Progenitor cell of endocrine pancreas (in vitro differentiated cells): ENCODE results near the gene CXCL5. TPM values are rescaled to one million over a fixed set of nuclear protein-coding genes. Genes with fewer than 3 reads are reported as not detected.

Source experiments
- DNase-seq: peaks from one replicate; pipeline ENCODE4 v3.0.0; 2021; ENCODE audit warnings: low spot score; ENCODE audit not compliant: unreplicated experiment
- H3K27ac Mint-ChIP-seq: 2 replicates; pipeline ENCODE4 v1.8.0; 2021; ENCODE audit warnings: mild to moderate bottlenecking, moderate library complexity, mixed read lengths
- H3K27me3 Mint-ChIP-seq: 2 replicates; pipeline ENCODE4 v1.8.0; 2021; ENCODE audit warnings: mixed read lengths
- H3K36me3 Mint-ChIP-seq: 2 replicates; pipeline ENCODE4 v1.8.0; 2022; ENCODE audit warnings: mixed read lengths; ENCODE audit not compliant: insufficient read depth
- H3K4me1 Mint-ChIP-seq: 2 replicates; pipeline ENCODE4 v1.8.0; 2021; ENCODE audit warnings: low read depth, mixed read lengths
- H3K4me3 Mint-ChIP-seq: 2 replicates; pipeline ENCODE4 v1.8.0; 2021; ENCODE audit warnings: low read depth, mild to moderate bottlenecking, moderate library complexity, mixed read lengths
- H3K9me3 Mint-ChIP-seq: 2 replicates; pipeline ENCODE4 v1.8.0; 2021; ENCODE audit warnings: low read depth, mixed read lengths
- CTCF ChIP-seq: fragments of 200-600 bp; sonication (generic); IDR thresholded peaks from one replicate; pipeline ENCODE4 v1.5.0; 2021; ENCODE audit warnings: antibody characterized with exemption, mild to moderate bottlenecking; ENCODE audit not compliant: unreplicated experiment
- total RNA-seq: library from RNA; stranded (reverse); gene quantifications from 2 replicates; pipeline ENCODE4 v1.2.1, GENCODE V29; 2021

Gene CXCL5
- total RNA-seq, 1 donor from 2014 or later: 0.34 TPM

- DNase-seq: no peak
- TF ChIP-seq CTCF: no peak
- H3K4me1 Mint-ChIP-seq: peaks cover 2% of the 10 kb centered on the region
- H3K36me3 Mint-ChIP-seq: no peaks in the 10 kb centered on the region
- H3K4me3 Mint-ChIP-seq: no peak overlapping the region
- no peak overlapping the region for H3K27ac Mint-ChIP-seq
- peaks cover 9% of the 10 kb centered on the region for H3K27me3 Mint-ChIP-seq
- H3K9me3 Mint-ChIP-seq: peaks cover 10% of the 10 kb centered on the region
These were observed 30.0 kb upstream of the CXCL5 start for GRCh38 chr4:74028504-74028903.

- no peaks in the 10 kb centered on the region for H3K27me3 Mint-ChIP-seq
- DNase-seq: no peak
- H3K9me3 Mint-ChIP-seq: peaks cover 10% of the 10 kb centered on the region
- no peaks in the 10 kb centered on the region for H3K36me3 Mint-ChIP-seq
- H3K4me3 Mint-ChIP-seq: no peak overlapping the region
- no peak for TF ChIP-seq CTCF
- H3K4me1 Mint-ChIP-seq: peaks cover 2% of the 10 kb centered on the region
- H3K27ac Mint-ChIP-seq: no peak overlapping the region
These were observed 25.2 kb upstream of the CXCL5 start for GRCh38 chr4:74023709-74024108.

GRCh38 chr4:74021601-74022000 lies 23.1 kb upstream of the CXCL5 start:
- Mint-ChIP-seq H3K27ac (no peak overlapping the region), H3K4me1 (peaks cover 2% of the 10 kb centered on the region), H3K9me3 (peaks cover 10% of the 10 kb centered on the region), H3K36me3 (no peaks in the 10 kb centered on the region), H3K27me3 (no peaks in the 10 kb centered on the region), H3K4me3 (no peak overlapping the region)
- no peak for DNase-seq
- TF ChIP-seq CTCF: no peak

- no peak for TF ChIP-seq CTCF
- Mint-ChIP-seq H3K4me1 (no peaks in the 10 kb centered on the region), H3K36me3 (no peaks in the 10 kb centered on the region), H3K9me3 (no peaks in the 10 kb centered on the region), H3K4me3 (no peak overlapping the region), H3K27ac (no peak overlapping the region), H3K27me3 (peaks cover 1% of the 10 kb centered on the region)
- DNase-seq: no peak
These were observed 20.3 kb upstream of the CXCL5 start for GRCh38 chr4:74018771-74019170.

GRCh38 chr4:74018116-74018515 lies 19.6 kb upstream of the CXCL5 start:
- peaks cover 6% of the 10 kb centered on the region for H3K27me3 Mint-ChIP-seq
- no peaks in the 10 kb centered on the region for H3K36me3 Mint-ChIP-seq
- H3K4me3 Mint-ChIP-seq: no peak overlapping the region
- no peak for DNase-seq
- H3K9me3 Mint-ChIP-seq: no peaks in the 10 kb centered on the region
- no peaks in the 10 kb centered on the region for H3K4me1 Mint-ChIP-seq
- TF ChIP-seq CTCF: no peak
- no peak overlapping the region for H3K27ac Mint-ChIP-seq
